ENCODE results near the gene BEGAIN. TPM values are rescaled to one million over a fixed set of nuclear protein-coding genes. Genes with fewer than 3 reads are reported as not detected.

BEGAIN gene
- total RNA-seq, 1 donor from 2014 or later, result 0.68 TPM

DNA sequence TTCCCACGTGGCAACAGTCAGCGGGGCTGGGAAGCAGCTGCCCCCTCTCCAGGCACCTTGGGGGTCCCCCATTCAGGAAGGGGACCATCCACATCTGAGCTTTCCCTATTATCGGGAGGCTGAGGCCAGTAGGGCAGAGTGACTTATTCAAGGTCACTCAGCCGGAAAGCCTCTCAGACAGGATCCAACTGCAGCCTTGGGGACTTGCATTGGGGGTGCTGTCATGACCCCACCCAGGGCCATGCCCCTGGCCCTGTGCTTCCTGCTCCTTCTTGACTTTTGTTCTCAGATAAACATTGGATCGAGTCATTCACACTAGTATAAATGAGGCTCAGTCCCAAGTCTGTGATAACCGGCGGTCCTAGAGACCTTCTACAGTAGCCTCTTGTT is 12.6 kb downstream of the BEGAIN start:
- peak; percentile 26 for DNase-seq (ENCODE audit: missing footprints)
- ATAC-seq, result no peak
- intact Hi-C loops (cut with DNase I), result no loop called here

DNA sequence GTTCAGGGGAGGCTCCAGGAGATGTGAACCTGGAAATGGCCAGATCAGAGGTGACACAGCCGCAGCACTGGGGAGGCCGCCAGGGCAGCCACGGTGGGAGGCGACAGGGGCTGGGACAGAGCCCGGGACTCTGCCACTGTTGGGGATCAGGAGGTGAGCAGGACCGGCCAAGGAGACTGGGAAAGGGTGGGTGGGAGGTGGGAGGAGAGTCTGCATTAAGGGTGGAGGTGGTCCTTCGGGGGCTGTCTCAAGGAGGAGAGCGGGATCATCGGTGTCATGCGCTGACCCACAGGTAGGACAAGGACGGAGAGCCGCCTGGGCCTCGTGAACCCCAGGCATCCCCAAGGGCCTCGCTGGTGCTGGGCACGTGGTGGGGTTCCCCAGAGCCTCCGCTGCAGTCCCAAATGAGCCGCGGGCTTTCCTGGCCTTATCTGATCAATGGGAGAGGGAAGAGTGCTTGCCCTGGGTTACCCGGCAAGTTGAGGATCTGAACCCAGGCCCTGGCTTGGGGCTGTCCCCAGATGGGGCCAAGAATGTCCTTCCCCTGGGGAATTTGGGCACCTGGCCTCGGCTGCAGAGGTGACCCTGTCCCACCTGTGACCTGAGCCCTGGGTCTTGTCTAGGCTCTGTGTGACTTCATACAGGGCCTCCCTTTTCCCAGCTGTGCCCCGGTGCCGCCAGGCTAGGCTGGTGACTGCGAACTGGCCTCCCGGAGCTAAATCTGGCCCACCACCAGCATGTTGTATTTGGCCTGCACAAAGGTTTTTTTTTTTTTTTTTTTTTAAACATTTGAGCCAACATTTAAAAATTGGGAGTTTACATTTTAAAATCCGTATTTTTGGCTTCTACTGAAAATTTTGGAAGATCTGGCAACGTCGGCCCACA is 13.2 kb downstream of the BEGAIN start:
- ATAC-seq (no peak), DNase-seq (ENCODE audit: missing footprints) (peak; percentile 48)
- intact Hi-C loops (cut with DNase I), result no loop called here

DNA sequence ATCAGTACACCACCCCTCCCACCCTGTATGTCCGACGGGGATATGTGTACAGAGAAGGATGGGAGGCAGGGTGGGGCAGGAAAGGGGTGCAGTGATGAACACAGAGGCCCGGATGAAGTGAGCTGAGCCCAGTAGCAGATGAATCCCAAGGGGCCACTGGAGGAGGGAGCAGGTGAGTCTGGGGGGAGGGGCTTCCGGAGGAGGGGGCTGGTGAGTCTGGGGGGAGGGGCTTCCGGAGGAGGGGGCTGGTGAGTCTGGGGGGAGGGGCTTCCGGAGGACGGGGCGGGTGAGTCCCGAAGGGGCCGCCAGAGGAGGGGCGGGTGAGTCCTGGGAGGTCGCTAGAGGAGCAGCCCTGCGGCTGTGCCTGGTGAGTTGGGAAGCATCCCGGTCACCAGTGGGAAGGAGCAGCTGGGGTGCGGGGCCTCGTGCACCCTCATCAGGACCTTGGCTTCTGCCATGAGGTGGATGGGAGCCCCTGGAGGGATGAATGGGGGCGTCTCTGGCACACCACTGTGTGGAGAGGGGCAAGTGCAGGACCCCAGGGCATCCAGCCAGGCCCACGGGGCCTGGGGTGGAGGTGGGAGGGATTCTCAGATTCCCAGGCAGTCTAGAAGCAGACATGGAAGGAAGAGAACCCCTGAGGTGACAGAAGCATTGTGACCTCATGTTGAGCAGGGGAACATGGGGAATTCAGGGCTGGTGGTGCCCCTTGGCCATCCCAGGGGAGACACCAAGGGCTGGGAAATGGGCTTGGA is 14.0 kb downstream of the BEGAIN start:
- peak; percentile 11 for DNase-seq (ENCODE audit: missing footprints)
- no peak for ATAC-seq
- intact Hi-C loops (cut with DNase I), result no loop called here

DNA sequence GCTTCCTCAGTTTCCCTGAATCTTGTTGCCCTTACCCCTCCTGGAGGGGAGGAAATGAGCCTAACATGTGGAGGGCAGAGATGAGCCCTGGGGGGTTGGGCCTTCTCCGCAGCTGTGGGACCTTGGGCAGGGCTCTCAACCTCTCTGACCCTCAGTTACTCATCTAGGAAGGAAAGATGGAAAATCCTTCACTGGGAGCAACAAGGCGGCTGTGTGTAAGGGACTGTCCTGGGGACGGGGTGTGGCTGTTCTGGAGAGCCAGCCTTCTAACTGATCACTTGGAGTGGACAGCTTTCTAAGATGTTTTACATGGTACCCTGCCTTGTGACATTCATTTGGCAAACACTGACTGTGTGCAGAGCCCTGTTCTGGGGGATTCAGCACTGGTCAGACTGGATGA is 14.7 kb downstream of the BEGAIN start:
- ATAC-seq (no peak), DNase-seq (ENCODE audit: missing footprints) (peak; percentile 8)
- intact Hi-C loops (cut with DNase I), result no loop called here

DNA sequence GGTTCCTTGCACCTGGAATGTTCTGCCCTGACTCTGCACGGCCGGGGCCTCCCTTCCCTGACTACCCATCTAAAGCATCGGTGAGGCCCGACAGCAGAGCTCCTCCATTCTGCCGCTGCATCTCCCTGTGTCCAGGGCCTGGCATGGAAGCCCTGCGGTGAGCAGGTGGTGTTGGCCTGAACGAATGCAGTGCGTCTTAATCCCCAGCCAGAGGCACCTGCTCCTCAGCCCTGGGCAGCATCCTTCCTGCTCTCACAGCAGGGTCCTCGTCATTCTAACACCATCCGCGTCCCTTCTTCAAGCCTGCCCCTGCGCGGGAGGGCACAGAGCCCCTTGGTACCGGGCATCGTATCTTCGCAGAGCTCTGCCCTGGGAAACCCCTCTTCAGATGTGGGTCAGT is 15.4 kb downstream of the BEGAIN start:
- DNase-seq (ENCODE audit: missing footprints), result peak; percentile 60
- ATAC-seq, result no peak
- intact Hi-C loops (cut with DNase I), result no loop called here

DNA sequence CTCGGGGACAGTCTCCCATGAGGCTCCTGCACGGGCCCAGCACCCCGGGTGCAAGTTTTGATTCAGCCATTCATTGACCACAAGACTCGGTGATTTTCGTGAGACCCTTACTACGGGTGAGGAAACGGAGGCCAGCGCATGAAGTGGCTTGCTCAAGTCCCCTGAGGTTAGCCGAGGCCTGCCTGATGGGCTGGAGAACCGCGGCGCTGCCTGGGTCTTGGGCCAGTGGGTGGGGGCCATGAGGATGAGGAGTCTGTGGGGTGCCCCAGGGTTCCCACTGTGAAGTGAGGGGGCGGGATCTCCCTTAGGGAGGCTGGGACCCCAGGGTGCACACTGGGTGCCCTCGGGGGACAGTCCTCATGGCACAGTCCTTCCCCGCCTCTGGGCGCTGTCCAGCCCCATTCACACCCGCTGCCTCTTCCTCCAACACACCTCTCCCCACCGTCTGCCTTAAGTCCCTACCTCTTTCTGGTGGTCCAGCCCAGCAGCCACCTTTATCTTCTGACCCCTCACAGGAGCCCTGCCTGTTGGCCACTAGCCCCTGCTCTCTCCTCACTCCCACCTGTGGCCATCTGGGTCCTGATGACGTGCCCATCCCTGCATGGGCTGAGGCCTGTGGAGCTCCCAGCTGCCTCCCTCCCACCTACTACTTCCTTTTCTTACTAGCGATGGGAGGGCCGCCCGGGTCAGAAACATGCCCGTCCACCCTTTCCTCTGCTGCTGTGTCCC is 16.3 kb downstream of the BEGAIN start:
- intact Hi-C loops (cut with DNase I), result no loop called here
- ATAC-seq, result no peak
- DNase-seq (ENCODE audit: missing footprints), result no peak

DNA sequence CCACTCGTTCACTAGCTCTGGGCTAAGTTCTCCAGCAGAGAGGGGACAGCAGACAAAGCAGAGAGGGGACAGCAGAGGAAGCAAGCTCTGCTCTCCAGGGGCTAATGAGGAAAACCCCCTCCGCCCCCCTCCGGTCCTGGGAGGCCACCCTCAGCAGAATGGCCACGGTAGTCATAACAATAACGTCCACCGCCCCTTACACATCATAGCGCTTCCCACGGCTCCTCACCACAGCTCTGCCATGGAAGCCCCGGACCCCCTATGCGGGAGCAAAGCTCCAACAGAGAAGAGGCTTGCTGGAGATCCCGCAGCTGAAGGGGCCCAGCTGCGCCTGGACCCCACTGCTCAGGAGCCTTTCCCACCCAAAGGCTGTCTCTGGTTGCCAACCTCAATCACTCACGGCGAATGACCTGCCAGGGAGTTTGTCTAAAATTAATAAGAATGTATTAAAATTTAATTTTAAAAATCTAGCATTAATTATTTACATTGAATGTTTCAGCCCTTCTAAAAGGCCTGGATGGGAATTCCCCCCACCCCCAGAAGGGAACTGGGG is 17.4 kb downstream of the BEGAIN start:
- intact Hi-C loops (cut with DNase I), result no loop called here
- DNase-seq (ENCODE audit: missing footprints) (no peak), ATAC-seq (no peak)

DNA sequence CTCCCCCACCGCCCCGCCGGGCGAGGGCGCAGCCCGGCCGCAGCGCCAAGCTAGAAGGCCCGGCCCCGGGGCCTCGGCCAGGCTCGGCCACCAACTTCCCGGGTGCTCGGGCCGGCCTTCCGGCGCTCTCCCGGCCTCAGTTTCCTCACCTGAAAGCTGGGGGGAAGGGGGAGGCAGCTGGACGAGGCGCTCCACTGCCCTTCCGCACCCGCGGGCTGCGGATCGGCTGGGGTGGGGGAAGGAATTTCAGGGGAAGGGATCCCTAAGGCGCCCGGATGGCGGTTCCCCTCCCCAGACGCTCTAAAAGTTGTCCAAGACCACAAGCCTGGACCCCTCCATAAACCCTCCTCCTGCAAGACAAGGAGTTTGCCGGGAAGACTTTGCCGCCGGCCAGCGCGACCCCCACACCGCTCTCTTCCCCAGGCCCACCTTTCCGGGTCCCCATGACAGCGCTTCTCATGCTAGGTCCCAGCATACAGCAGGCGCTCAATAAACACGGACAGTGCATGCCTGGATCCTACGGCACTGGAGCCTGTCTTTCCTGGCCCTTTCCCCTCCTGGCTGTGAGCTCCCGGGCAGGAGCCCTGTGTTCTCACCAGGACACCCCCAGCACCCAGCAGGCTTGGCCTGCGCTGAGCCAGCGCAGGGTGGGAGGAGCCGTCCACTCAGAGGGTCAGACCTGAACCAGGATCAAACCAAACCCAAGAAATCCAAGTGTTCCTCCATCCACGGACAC is 18.1 kb downstream of the BEGAIN start:
- no peak for DNase-seq (ENCODE audit: missing footprints)
- intact Hi-C loops (cut with DNase I), result no loop called here
- ATAC-seq, result no peak

DNA sequence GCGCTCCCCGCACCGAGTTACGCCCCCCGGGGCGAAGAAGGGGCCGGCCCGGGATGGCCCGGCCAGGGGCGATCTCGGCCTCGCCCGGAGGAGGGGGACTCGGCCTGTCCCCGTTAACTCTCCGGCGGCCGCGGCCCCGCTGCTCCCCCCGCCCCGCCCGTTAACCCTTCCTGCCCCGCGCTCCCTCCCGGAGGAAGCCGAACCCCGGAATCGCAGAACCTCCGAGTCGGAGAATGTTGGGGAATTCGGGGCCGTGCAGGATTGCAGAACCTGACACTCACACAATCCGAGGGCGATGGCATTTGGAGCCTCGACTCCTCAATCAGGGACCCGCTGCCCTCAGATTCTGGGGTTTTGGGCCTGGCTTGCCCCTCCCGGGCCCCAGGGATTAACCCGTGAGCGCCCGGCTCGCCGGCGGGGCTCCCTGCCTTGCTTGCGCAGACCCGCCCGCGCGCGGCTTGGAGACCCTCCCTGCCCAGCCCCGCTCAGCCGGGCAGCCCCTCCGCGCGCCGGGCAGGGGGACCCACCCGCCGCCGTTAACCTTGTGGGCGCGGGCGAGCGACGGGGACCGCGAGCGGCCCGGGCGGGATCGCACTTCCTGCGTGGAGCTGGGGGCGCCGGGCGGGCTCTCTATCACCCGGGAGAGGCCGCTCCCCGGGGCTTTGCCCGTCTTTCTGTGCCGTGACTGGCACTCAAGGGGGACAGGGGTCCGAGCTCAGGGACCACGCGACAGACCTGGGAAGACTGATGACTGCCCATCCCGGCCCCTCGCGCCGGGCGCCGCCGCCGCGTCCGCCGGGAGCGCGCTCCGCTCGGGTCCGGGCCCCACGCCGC is 18.8 kb downstream of the BEGAIN start:
- ATAC-seq (no peak), DNase-seq (ENCODE audit: missing footprints) (no peak)
- intact Hi-C loops (cut with DNase I), result no loop called here

DNA sequence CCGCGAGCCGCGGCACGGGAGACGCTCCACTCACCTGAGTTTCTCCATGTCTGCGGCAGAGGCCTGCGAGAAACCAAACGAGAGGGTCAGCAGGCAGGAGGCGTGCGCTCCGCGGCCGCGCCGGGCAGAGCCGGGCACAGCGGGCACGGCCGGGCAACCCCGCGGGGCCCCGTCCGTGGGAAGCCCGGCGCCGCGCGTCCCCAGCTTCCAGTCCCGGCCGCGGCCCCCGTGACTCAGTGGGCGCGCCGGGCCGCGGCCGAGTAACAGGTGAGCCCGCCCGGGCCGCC is 19.4 kb downstream of the BEGAIN start:
- ATAC-seq, result no peak
- no peak for DNase-seq (ENCODE audit: missing footprints)
- intact Hi-C loops (cut with DNase I), result no loop called here

DNA sequence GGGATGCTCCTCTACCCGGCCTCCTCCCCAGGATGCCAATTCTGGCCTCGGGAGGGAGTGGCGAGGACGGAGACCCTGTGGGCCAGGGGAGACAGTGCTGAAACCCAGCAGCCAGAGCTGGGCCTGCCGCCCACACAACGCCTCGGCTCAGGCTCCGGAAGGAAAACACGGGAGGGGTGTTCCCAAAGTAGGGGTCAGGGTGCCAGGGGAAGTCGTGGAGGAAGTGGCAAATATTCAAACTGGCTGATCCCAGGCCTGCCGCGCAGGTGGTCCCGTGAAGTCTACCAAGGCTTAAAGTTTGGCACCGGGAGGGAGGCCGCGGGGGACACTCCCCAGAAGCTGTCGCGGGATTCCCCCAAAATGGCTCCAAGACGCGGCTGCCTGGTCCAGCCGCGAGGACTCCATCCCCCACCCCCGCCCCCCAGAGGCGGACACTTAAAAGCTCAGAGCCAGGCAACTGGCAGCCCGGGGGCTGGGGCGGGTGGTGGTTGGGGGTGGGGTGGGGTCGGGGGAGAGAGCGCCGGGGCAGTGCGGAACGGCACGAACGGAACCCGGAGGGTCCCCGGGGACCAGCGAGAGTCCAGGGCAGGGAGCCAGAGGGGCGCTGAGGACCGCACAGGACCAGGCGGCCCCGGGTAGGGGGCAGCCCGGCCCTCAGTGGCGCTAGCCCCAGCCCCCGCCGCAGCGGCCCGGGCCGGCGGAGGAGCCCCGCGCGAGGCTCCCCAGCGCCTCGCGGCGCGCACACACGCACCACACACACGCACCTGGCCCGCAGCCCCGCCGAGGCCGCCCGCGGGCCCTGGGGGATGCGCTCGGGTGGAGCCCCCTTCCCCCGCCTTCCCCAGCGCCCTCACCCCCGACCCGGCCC is 20.0 kb downstream of the BEGAIN start:
- no peak for ATAC-seq
- DNase-seq (ENCODE audit: missing footprints), result no peak
- intact Hi-C loops (cut with DNase I), result no loop called here

DNA sequence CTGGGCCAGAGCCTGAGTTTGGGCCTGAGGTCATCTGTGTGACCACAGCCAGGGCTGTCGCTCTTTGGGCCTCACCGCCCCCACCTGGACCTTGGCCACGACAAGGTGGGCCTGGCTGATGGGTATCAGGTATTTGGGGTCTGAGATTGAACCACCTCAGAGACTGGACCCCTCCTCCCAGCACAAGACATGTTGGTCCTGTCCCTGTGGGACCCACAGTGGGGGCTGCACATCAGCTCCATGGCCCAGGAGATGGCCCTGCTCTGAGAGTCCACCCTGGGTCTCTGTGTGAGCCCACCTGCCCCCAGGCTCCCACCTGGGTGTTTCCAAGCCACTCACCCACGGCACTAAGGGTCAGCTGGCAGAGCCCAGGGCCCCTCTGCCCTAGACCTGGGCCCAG is 20.6 kb downstream of the BEGAIN start:
- no peak for DNase-seq (ENCODE audit: missing footprints)
- ATAC-seq, result no peak
- intact Hi-C loops (cut with DNase I), result no loop called here

DNA sequence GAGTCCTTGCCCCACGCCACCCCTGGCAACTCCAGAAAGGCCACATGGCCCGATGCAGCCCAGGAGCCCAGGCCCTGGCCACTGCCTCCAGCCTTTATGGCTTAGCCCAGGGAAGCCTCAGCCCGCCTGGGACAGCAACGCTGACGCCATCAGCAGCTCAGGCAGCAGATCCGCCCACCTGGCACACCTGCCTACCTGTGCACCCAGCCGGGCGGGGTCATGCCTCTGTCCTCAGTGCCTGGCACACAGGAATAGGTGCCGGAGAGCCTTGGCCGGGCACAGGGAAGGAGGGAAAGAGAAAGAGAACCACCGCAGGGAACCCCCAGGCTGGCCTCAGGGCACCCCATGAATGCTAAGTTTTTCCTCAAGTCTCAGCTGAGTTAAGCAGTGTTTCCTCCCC is 21.1 kb downstream of the BEGAIN start:
- no peak for ATAC-seq
- no peak for DNase-seq (ENCODE audit: missing footprints)
- intact Hi-C loops (cut with DNase I), result no loop called here

DNA sequence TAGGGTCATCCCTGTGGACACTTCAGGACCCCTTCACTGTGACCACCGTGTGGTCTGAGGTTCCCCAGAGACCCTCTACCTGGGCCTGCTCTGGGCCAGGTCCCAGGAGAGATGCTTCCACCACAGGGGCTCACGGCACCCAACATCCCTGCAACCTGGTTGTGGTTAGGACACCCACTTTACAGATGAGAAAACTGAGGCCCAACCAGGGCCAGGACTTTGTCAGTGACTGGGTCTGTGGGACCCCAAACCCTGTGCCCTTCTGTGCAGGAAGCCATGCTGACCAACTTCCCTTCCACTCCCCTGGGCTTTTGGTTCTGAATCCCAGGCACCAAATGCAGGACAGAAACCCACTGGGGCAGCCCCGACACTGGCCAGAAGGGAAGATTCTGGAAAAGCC is 21.6 kb downstream of the BEGAIN start:
- intact Hi-C loops (cut with DNase I), result no loop called here
- no peak for DNase-seq (ENCODE audit: missing footprints)
- ATAC-seq, result no peak

DNA sequence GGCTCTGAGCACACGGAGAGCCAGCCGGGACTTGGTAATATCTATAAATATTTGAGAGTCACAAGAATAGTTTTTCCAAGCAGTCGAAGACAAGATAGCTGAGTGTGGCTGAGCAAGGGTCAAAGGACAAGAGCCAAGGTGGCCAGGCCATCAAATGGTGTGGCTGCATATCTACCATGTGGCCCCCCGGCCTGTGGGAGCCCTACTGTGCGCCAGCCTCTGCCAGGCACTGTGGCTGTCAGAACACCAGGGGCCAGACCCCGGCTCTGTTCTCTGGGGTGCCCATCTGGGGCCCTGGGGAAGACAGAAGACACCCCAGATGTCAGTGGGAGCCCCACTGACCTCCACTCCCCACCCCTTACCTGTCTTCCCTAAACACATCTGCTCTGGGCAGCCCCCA is 22.7 kb downstream of the BEGAIN start:
- intact Hi-C loops (cut with DNase I), result no loop called here

DNA sequence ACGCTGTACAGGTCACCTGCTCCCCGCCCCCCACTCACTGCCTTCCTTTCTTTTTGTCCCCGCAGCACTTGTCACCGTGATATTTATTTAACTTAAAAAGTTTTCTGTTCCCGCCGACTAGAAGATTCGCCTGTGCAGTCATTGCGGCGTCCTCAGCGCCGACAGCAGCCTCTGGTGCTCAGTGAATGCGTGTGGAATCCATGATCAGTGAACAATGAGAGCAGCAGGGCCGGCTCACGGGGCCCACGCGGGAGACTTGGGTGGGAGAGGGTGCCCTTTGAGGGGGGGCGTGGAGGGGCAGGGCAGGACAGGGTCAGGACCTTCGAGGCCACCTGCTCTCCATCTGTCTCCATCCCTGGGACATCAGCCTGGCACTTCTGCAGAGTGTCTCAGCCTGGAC is 24.5 kb downstream of the BEGAIN start:
- no peak for ATAC-seq
- intact Hi-C loops (cut with DNase I), result no loop called here
- DNase-seq (ENCODE audit: missing footprints), result no peak

More for the DNA sequence above, 22.7 kb downstream of the BEGAIN start:
- DNase-seq (ENCODE audit: missing footprints) (no peak), ATAC-seq (no peak)

DNA sequence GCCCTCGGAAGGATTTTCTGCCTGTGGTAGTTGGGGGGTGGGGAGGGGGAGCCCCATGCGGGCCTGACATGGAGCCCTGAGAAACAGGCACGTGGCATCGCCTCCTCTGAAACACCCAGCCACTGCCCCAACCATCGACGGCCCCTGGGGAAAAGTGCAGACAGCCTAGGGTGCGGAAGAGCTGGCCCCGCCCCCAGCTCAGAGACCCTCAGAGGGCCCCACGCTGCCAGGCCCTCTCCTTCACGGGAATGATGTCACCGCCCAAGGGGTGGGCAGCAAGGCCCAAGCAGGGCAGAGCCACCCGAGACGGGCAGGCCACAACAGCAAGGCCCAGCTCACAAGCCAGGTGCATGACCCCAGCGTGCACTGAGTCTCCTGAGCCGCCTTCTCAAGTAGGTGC is 26.2 kb downstream of the BEGAIN start:
- intact Hi-C loops (cut with DNase I), result no loop called here
- no peak for DNase-seq (ENCODE audit: missing footprints)

More for the DNA sequence above, 26.2 kb downstream of the BEGAIN start:
- no peak for ATAC-seq
